GM19324 (cell line): ENCODE data around the gene ALX3.
A peak's percentile ranks its signal among the peaks of the same experiment; 100 is the strongest.

Experiments used
- ATAC-seq: cut with Tn5 transposase; IDR thresholded peaks from one replicate; pipeline ENCODE4 v1.9.1; 2021; ENCODE audit warnings: mild to moderate bottlenecking, moderate library complexity; ENCODE audit not compliant: unreplicated experiment, low FRiP score

Gene ALX3

DNA sequence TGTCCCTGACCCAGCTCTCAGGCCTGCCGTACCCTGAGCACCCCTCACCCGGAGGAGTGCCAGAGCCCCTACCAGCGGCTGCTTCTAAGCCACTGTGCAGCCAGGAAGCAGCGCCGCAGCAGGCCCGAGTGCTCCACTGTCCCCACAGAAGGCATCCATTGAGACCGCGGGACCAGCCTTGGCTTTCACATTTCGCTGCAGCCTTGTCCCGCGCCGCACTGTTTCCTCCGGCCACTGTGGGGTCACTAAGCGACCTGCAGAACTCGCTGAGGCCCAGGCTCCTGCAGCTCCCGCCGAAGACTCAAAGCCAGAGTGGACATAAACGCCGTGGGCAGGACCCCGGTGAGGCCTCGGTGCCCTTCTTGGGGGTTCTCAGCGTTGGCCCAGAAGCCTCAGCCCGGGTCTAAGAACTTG is 3.0 kb downstream of the ALX3 start:
- ATAC-seq = no peak

DNA sequence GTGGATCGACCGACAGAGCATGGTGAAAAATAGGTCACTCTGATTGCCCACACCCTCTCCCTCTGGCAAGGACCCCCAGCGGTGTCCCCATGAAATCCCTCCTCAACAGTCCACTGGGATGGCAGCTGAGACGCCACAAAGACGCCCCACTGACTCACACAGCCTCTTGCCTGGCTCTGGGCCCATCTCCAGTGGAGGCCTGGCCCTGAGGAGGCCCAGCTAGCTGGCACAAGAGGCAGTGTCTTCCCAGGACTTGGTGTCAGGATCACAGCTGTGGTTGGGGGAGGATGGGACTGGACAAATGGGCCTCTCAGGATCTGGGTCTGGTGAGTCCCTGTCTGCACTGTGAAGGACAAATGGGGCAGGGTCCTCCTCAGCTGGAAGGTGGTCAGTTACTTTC is 4.6 kb downstream of the ALX3 start:
- no peak for ATAC-seq

DNA sequence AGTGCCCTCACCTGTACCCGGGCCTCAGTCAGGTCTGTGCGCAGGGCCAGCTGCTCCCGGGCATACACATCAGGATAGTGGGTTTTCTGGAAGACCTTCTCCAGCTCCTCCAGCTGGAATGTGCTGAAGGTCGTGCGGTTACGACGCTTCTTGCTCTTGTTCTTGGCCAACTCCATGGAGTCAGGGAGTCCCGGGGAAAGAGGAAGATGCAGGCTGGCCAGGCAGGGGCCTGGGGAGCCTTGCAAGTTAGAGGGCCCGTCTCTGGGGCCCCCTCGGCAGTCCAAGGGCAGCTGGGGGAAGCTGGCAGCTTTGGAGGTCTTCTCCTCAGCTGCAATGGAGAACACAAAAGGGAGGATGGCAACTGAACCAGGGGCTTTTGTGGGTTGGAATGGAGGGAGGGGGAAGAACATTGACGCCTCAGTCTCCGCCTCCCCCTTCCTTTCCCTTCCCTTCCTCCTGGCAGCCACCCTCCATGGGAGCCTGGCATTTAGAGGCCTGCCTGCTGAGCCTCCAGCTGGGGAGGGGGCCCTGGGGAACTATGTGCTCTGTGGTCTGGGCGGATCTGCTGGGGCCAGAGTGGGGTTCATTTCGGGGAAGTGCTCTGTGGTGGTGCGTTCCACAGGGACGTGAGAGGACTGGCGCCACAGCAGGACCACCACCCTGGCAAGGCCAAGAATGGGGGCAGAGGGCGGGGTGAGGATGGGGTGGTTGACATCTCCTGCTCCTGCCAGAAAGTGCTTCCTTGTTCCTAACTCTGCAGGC is 5.7 kb downstream of the ALX3 start:
- no peak for ATAC-seq

DNA sequence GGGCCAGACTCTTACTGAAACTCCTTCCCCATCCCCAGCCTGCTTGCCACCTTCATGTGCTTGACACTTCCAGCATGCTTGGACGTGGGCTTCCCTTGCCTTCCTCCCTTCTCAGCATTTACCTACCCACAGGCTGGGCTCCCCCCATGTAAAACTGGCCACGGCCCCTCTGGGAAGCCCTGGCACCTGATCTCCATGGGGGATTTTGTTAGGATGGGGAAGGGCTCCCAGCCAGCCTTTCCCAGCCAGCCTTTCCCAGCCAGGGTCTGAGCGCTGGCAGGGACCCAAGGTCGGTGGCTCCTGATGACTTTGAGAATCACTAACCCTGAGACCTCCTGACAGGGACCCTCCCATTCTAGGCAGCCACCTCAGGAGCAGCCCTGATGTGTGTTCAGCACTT is 6.7 kb downstream of the ALX3 start:
- no peak for ATAC-seq

DNA sequence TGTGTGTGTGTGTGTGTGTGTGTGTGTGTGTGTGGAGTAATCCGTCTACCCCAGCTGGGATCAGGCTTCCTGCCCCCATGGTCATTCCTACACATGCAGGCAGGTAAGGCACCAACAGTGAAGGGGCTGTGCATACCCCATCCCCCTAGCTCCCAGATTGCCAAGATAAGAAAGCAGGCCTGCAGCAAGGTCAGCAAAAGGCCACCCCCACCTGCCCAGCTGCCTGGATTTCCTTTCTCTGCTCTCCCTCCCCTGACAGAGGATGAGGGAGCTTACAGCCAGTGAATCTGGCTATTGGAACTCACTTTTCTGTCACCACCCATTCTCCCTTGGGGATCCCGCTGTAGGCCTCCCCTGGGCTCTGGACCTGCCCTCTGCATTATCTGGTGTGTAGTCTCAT is 7.9 kb downstream of the ALX3 start:
- ATAC-seq = no peak

DNA sequence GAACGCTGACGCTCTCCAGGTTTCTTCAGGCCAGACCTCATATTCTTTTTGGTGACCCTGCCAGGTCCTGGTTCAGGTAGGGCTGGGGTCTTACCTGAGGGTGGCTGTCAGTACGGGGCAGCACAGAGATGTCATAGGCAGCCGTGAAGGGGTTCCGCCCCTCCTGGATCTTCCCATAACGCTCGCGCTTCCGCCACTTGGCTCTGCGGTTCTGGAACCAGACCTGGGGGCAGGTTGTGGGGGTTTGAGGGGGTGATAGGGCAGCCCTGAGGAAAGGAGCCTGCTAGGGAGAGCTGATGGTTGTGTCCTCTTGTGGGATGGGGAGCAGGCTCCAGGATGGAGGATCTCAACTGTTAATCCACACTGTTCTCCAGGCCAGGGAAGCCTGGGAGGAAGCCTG is 9.1 kb downstream of the ALX3 start:
- ATAC-seq = no peak

DNA sequence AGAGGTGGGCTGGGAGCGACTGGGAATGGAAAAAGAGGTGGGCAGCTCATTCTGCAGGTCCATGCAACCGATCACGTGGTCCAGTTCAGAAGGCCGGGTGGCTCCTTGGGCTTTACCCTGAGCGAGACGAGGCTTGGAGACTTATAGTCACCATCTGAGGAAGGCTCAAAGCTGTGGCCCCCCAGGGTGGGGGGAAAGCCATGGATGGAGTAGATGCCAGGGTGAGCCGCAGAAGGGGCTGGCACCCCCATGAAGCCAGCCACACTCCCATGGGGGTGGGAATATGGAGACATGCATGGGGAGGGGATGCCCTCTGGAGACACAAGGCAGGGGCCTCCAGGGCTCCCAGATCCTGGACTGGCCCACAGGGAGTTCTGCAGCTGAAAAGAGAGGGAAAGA is 9.8 kb downstream of the ALX3 start:
- no peak for ATAC-seq

DNA sequence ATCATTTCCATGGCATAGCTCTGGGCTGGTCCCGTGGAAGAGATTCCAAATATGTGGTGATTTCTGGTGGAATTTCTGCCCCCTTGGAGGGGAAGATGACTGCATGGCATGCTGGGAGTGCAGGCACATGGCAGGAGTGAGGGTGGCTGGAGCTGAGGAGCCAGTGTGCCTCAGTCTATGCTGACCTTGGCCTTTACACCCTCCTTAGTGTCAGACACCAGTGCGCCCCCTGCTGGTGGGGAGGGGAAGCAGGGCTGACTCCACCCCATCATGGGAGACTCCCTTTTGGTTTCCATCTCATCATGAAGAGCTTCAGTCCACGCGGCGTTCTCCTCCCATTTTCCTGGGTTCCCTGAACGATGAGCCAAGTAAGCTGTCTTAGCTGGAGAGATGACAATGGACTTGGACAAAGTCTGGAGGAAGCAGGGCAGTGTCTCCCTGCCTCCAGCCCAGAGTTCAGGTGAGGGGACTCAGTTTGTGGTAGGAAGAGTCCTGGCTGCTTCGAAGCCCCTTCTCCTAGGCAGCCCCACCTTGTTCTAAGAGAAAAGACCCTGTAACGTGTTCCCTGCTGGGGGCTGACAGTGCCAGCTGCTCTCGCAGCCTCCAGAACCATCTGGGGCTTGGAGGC is 10.3 kb downstream of the ALX3 start:
- no peak for ATAC-seq

DNA sequence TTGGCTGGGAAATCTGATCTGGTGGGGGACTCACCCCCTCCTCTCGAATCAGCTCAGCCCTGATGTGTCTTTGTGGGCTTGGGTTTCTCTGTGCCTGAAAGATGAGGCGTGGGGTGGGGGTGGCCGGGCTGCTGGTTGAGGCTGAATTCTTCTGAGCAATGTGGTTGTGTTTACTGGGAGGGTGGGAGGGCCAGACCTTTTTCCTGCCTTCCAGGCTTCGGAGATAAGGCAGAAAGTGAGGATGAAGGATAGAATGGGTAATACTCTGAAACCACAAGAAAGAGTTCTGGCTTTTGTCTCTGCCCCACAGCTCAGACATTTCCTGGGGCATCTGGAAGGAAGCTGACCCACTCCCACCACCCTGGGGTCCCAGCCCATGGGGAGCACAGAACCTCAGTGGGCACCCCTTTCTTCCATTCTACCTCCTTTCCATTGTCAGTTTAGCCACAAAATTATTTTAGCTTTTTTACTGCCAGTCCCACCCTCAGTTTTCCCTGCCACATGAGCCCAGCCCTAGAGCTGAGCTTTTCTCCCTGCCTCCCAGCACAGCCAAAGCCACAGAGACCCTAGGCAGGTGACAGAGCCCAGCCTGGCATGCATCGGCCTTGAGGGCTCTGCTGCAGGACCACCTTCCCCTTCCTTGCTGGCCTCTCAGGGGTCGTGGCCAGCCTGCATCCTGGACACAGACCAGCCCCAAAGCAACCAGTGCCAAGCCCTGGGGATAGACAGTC is 11.2 kb downstream of the ALX3 start:
- ATAC-seq = no peak

DNA sequence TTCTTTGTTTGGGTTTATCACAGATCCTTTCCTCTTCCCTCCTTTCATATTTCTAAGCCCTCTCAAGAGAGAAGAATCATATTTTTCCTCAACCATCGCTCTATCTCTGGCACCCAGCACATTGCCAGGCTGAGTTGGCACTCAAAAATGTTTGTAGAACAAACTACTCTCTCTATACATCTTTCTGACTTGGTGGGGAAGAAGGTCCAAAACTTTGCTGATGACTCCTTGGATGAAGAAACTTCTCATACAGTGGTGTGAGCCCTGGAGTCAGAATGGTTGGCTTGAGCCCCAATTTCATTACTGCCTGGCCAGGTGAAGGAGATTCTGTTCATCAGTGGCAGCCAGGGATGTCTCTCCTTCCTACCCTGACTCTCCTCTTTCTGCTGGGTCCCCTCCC is 11.9 kb downstream of the ALX3 start:
- ATAC-seq = no peak

DNA sequence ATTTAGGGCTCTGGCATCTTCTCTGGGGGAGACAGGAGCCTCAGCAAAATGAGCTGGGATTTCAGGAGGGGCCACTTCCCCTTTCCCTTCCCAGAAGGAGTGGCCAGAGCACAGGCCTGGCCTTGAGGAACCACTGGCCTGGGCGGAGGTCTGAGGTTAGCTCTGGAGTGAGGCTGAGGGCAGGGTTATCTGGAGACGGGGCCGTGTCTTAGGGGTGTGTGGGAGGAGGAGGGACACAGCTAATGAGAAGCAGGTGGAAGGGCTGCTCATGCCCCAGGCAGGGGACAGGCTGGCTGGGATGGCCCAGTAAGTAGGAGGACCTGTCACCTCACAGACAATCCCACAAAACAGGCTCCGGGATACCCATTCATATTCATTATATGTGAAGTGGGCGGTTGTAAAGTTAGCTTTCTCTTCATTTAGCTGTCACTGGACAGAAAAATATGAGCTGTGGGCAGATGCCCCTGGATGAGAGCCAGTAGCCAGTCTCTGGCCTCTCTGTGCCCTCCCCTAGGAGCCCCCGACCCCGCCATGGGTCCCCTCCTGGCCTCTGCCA is 12.4 kb downstream of the ALX3 start:
- no peak for ATAC-seq

DNA sequence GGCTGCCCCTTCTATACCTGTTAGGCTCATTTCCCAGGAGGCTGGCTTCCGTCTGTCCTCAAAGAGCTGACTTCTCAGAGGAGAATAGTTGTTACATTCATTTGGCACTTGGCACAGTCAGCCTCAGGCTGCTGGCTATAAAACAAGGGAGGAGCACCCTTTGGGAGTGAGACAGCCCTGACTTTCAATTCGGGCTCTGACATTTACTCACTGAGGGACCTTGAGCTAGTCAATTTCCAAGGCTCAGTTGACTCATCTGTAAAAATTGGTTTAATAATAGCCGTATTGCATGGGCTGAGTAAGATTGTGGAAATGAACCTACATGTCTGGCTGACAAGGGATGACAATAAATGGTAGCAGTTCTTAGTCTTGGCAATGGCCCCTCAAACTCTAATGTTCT is 13.7 kb downstream of the ALX3 start:
- no peak for ATAC-seq

DNA sequence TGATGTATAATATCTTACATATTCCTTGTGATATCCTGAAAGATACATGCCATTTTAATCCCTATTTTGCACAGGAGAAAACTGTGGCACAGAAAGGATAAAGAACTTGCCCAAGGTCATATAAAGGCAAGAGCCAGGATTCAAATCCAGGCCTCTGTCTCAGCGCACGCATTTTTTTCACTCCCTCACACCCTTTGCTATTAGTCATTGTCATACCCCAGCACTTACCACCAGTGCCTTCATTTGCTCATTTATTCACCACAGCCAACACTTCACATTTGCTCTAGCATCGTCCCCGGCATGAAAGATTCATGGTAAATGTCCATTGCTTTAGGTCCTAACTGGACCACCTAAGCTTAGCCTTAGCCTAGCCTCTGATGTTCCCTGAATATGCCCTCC is 14.2 kb downstream of the ALX3 start:
- no peak for ATAC-seq

DNA sequence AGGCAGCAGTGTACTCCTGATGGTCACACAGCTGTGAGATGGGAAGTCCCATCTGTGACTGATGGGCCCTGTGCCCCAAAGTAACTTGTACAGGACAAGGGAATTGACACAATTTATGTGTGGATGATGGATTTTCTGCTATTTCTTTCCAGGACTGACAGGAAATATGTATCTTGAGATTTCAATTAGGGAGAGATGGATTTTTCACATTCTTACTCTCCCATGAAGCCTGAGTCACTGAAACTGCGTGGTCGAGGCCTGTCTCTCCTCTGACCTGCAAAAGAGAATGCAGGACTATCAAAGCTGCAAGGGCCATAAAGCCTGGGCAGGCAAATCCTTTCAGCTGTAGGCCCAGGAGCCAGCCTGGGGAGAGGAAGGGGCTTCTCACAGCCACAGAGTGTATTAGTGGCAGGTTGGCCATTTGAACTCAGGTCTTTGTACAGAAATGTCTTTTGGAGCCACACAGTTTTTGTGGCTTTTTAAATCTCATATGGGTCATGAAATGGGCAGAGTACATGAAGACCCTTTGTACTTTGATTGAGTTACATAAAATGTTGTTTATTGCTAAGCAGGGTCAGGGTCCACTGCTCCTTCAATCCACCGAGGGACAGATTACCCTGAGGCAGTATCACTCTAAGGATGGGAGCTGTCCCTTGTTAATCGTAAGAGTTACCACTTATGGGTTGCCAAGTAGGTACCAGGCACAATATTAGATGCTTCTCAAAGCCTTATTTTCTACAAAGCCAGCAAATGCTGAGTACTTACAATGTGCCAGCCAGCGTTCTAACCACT is 14.8 kb downstream of the ALX3 start:
- ATAC-seq = no peak

DNA sequence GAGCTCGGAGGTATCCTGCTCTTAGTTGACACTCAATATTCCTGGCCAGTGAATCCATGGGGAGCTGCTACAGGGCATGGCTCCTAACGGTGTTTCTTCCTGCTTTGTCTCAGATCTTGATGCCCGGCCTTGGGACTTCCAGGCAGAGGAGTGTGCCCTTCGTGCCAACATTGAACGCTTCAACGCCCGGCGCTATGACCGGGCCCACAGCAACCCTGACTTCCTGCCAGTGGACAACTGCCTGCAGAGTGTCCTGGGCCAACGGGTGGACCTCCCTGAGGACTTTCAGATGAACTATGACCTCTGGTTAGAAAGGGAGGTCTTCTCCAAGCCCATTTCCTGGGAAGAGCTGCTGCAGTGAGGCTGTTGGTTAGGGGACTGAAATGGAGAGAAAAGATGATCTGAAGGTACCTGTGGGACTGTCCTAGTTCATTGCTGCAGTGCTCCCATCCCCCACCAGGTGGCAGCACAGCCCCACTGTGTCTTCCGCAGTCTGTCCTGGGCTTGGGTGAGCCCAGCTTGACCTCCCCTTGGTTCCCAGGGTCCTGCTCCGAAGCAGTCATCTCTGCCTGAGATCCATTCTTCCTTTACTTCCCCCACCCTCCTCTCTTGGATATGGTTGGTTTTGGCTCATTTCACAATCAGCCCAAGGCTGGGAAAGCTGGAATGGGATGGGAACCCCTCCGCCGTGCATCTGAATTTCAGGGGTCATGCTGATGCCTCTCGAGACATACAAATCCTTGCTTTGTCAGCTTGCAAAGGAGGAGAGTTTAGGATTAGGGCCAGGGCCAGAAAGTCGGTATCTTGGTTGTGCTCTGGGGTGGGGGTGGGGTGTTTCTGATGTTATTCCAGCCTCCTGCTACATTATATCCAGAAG is 16.7 kb downstream of the ALX3 start:
- ATAC-seq = peak; percentile 40

DNA sequence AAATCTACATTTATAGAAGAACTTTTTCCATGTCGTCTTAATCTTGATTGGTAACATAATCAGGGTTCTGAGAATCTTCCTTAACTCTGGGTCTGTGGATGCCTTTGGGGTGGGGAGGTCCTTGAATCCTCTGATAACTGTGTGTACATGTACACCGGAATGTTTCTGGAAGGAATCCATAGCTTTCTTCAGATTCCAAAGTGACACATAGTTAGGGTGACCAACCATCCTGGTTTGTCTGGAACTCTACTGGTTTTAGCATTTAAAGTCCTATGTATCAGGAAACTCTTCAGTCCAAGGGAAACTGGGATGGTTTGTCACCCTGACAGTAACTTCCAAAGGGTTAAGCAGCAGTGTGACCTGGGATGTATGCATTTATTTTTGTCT is 19.2 kb downstream of the ALX3 start:
- no peak for ATAC-seq

DNA sequence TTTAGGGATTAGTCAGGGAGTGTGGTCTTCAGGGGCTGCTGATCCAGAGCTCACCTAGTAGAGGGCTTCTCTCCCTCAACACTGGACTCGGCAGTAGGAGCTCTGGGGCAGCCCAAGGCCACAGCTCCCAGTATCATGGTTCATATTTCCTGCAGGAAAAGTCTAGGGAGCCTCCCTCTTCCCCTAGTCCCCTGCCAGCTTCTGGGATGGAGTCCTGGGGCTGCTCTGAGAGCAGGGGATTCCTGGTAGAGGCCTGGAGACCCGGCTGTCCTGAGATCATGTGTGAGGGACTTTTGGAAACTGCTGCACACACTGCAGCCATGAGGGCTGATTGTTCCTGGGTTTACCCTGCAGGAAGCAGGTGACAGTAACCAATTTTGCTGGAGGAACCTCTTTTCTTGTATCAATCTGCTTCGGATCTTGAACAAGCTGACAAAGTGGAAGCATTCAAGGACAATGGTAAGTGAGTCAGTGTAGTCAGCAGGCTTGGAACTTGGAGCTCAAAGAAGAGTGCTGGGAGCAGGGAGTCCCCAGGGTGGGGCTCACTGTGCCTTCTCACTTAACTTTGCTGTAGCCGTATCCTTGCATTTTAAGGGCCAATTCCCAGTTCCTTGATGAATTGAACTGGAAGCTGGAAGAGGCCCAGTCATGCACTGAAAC is 19.7 kb downstream of the ALX3 start:
- no peak for ATAC-seq

DNA sequence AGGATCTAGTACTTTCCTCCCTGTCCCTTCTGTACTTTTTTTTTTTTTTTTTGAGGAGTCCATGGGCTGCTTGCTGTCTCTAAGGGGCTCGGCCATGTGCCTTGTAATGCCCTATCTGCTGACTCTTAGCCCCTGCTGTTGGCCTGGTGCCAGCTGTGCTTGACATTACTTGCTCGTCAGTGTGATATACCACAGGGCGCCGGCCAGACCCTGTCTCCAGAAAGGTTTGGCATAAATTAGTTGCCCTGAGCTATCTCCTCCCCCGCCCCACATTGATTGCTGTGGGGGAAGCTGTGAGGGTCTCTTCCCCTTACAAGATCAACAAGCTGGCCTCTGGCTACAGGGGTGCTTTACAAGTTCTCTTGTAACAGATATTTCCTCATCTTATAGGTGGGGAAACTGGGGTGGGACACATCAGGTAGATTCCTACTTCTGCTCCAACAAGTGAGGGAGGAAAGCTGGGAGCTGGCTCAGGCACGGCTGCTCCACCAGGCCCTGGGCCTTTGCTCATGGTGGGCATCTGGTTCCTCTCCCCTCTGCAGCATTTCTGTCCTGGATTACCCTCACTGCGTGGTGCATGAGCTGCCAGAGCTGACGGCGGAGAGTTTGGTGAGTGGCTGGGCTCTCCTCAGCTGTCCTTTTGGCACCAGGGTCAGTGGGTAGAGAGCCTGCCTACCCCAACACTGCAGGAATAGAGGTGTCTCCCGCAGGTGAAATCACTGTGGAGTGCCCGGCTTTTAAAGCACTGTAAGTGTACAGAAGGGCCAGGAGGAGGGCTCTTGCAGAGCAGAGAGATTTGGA is 20.5 kb downstream of the ALX3 start:
- no peak for ATAC-seq
